ENCODE measurements around the gene CHML.

CHML gene

DNA sequence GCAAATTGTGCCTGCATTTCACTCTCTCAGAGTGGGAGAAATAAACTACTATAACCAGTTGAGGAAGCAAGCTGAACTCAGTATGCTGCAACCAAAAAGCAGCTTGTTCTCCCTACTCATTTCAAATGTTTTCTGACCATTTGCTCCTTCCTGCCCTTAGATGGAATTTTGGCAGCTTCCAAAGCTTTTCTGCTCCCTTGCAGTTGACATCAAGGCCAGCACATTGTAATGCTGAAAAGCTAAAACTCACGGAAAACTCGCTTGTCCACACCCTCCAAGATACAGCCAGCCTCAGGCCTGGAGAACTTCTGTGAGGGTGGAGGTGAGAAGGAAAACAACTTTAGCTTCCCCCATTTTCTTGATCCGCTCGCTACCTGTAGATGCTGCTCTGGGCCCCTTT, 5.0 kb upstream of the CHML start:
- DNase-seq (ENCODE audit: low read depth): no peak

DNA sequence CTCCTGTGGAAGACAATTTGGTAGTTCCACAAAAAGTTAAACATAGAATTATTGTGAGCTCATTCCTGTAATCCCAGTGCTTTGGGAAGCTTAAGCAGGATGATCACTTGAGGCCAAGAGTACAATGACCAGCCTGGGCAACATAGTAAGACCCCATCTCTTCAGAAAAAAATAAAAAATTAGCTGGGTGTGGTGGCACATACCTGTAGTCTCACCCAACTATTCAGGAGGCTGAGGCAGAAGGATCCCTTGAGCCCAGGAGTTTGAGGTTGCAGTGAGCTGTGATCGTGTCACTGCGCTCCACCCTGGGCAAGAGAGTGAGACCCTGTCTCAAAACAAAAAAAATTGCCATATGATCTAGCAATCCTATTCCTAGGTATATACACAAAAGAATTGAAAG, 4.1 kb upstream of the CHML start:
- no peak for DNase-seq (ENCODE audit: low read depth)

GRCh38 chr1:241642593-241642944, 2.4 kb upstream of the CHML start:
- no peak for DNase-seq (ENCODE audit: low read depth)

DNA sequence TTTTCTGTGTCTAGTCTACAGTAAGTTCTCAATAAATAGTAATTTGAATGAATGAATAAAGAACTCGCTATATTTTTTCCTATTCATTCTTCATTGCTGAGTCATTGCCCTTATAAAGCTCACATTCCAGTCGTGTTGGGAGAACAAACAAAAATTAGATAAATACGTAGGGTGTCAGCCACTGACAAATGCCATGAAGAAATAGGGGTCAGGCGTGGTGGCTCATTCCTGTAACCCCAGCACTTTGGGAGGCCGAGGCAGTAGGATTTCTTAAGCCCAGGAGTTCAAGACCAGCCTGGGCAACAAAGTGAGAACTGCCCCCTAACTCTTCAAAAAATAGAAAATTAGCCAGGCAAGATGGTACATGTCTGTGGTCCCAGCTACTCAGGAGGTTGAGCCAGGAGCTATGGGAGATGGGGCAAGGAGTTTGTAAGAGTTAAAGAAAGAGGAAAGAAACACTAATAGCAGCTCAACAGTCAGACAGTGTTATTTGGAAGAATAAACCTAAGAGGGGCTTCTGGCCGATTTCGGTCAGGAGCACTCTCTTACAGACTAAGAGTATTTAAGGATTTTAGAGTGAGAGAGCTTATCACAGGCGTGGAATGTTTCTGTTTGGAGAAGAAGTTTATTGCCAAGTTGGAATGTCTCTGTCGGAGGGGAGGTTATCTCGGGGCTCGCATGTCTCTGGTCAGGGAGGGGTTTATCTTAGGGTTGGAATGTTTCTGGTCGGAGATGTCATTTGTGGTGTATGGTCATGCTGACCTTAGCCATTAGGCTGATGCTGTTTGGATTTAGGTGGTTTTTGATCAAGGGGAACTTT, 1.8 kb upstream of the CHML start:
- no peak for DNase-seq (ENCODE audit: low read depth)

- no peak for DNase-seq (ENCODE audit: low read depth)
Observed at GRCh38 chr1:241640867-241641622, 876 bp upstream of the CHML start.

DNA sequence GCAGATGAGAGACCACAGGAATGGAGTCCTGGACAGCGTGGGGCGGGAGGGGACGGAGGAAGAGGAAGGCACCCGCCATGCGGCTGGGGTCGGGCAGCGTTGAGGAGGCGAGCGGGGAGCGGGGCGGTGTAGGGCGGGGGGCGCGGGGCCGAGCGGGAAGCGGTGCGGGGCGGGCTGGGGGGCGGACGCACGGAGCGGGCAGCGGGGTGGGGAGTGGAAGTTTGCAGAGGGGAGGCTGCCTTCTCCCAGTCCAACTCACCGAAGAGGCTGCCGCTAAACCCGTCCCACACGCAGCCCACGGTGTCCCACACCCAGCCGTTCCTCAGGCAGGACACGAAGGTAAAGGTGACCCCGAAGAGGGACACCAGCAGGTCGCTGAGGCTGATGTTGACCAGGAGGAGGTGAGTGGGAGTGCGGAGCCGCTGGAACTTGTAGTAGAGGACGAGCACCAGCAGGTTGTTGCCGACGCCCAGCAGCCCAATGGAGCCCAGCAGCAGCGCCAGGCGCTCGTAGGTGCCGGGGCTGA, 483 bp downstream of the CHML start:
- no peak for DNase-seq (ENCODE audit: low read depth)

DNA sequence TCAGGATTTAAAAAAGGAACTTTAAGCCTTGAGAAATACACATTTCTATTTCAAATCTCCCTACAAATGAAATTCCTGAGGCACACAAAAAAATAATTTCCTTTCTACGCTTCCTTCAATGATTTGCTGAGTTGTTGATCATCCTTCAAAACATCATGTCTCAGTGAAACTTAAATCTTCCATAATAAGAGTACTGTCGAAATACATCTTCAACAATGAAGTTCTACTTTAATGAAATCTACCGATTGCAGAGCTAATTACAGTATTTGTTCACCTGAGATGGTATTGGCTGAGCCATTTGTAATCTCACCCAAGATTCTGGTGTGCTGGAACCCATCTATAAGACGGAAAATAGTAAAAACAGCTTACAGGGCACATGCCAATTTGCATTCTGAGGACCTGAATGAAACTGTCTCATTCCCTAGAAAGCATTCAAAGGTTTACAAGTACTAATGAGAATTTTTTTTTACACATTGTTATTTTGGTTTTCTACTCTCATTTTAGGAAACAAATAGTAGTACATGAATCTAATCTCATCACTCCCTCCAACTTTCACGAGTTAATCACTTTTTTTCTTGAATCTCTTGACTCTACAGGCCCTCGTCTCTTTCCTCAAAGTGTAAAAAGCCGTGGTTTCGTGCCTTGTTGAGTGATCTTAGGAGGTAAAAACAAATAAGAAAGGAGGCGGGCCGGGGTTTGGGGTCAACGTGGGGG, 1.1 kb downstream of the CHML start:
- DNase-seq (ENCODE audit: low read depth): no peak

DNA sequence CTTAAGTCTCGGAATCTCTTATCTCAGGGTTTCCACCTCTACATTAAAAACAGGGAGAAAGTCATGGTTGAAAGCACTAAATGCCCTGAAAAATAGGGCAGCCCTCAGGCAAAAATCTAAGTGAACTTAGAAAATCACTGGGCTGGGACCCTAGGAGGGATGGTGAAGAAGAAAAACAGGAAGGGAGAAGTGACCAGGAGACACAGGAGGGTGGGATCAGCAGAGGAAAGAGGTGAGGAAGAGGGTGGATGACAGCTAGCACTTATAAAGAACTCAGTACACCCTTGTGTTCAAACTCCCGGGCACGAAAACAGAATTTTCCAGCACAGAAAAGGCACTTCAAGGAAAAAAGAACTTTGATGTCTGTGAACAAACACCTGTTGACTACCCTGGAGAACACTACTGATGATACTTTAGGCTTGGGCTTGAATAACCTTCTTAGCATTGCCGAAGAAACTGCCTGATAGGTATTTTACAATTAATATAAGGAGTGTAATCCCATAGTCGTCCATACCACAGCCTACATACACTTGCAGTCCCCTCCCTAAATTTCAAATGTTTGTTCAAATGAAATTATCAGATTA, 2.0 kb downstream of the CHML start:
- no peak for DNase-seq (ENCODE audit: low read depth)

- DNase-seq (ENCODE audit: low read depth): no peak
Observed at GRCh38 chr1:241637604-241638003, 2.6 kb downstream of the CHML start.

DNA sequence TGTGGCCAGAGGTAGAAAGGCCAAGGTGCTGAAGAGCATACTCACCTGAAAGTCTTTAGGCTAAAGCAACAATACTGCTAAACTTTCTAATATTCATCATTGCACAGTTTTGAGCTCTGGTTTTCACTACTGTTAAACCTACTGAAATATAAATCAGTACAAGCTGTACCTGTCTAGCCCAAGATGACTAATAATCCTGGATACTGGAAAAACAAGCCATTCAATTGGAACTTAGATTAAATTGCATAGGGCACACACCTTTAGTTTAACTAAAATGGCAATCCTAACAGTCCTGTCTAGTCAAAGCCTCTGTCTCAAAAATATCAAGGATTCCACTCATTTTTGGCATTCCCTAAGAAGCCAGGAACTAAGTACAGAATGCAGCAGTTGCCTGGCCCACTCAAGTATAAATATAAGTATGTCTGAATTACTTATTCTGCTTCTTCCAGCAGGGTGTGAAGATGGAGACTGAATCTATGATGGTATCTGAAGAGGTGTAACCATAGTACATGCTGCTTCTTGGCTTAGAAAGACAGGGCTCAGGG, 3.1 kb downstream of the CHML start:
- no peak for DNase-seq (ENCODE audit: low read depth)

DNA sequence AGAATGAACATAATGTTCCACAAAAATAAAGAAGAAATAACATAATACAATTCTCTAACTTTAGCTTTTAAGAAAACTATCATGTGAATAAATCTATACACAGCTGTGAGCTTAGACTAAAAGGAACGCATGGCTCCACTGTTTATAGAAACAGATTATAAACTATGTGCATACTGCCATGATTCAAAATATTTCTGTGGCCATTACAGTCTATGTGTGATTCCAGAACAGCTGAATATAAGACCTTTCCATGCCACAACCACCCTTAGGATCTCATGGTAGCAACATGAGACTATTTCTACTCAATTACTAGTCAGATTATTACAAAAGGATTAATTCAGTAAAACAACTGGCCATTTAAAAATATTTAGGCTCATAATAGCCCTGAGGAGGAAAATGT, 3.9 kb downstream of the CHML start:
- DNase-seq (ENCODE audit: low read depth): no peak

DNA sequence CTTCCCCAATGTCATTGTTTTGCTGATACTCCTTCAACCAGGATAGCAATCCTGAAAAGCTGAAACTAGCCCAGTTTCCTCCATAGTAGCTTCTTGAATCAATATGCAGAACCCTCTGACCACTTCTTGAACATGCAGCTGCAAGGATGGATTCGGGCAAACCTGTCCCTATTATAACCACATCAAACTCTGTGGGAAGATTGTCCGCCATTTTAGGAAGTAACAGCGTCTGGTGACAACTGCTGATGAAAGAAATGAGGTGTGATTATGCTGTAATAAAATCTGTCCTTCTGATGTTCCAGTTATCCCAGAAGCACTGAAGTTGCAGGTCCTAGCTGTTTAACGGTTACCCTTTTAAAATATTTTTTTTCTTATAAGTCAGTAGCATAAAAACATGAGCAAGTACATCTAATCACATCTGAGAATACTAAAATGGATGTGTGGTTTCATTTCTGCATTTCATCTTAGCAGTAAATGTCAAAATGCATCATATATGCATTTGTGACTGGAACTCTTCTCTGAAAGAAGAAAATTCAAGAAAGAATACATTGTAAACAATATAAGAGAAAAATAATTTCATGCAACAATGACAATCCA, 4.5 kb downstream of the CHML start:
- DNase-seq (ENCODE audit: low read depth): no peak

- no peak for DNase-seq (ENCODE audit: low read depth)
Observed at GRCh38 chr1:241632987-241633386, 7.2 kb downstream of the CHML start.

GRCh38 chr1:241631674-241632073, 8.5 kb downstream of the CHML start:
- DNase-seq (ENCODE audit: low read depth): no peak

DNA sequence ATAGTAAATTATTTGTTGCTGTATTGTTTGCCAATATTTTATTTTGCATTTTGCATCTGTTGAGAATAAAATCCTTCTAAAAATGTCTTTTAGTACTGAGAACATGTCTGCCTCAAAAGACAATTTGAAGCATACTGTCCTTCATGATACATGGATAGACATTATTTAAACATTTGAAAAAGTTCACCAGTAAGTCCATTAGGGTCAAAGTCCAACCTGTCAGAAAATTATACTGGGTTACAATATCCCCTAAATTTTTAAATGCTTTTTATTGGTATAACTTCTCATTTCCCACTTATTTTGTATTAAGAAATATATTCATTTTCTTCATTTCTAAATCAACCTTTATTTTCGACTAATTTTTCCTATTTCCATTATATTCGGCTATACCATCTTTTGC, 9.3 kb downstream of the CHML start:
- no peak for DNase-seq (ENCODE audit: low read depth)

- DNase-seq (ENCODE audit: low read depth): no peak
Observed at GRCh38 chr1:241630476-241630875, 9.7 kb downstream of the CHML start.

GRCh38 chr1:241630005-241630404, 10.2 kb downstream of the CHML start:
- no peak for DNase-seq (ENCODE audit: low read depth)

- DNase-seq (ENCODE audit: low read depth): peak; percentile 72
Observed at GRCh38 chr1:241627453-241628259, 12.5 kb downstream of the CHML start.

DNA sequence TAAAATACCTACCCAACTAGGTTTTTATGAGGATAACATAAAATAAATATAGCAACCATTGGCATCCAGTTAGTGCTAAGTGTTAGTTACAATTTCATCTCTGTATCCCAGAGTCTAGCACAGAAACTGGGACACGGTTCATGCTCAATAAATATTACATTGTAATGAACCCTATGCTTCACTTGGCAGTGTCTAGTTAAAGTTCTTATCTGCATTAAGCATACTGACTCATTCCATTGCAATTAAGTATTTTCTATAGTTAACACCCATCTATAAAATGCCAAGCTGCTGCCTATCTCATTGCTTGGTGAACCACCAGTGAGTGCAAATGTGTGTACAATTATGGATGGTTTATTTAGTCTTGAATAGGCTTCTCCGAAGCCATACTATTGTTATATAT, 15.2 kb downstream of the CHML start:
- DNase-seq (ENCODE audit: low read depth): no peak

GRCh38 chr1:241622669-241623068, 17.5 kb downstream of the CHML start:
- peak; percentile 53 for DNase-seq (ENCODE audit: low read depth)

- no peak for DNase-seq (ENCODE audit: low read depth)
Observed at GRCh38 chr1:241617426-241617825, 22.7 kb downstream of the CHML start.

Measured in stromal cell of bone marrow (primary cell).